ENCODE results near the gene SYT8.

DNA sequence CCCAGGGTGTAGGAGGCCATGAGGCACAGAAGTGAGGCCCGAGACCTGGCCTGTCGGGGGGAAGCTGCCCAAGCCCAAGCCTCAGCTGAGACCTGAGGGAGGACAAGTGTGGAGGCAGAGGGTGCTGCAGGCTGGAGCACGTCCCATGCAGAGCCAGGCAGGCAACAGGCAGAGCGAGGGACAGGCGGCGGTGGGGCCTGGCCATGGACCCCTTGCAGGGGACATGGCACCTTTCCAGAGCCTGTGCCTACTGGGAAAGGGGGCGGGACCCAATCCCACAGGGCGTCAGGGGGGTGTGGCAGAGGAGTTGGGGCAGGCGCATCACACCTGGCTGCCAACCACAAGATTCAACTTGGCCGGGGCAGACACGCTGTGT lies 8.3 kb downstream of the SYT8 start:
- TF ChIP-seq, protein P1, sequence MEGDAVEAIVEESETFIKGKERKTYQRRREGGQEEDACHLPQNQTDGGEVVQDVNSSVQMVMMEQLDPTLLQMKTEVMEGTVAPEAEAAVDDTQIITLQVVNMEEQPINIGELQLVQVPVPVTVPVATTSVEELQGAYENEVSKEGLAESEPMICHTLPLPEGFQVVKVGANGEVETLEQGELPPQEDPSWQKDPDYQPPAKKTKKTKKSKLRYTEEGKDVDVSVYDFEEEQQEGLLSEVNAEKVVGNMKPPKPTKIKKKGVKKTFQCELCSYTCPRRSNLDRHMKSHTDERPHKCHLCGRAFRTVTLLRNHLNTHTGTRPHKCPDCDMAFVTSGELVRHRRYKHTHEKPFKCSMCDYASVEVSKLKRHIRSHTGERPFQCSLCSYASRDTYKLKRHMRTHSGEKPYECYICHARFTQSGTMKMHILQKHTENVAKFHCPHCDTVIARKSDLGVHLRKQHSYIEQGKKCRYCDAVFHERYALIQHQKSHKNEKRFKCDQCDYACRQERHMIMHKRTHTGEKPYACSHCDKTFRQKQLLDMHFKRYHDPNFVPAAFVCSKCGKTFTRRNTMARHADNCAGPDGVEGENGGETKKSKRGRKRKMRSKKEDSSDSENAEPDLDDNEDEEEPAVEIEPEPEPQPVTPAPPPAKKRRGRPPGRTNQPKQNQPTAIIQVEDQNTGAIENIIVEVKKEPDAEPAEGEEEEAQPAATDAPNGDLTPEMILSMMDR (IDR thresholded peaks at IDR 0.05) = no peak
- TF ChIP-seq POLR2A (IDR thresholded peaks at IDR 0.05; ENCODE audit: low read depth) (no peak), EP300 (IDR thresholded peaks at IDR 0.05) (no peak), POLR2AphosphoS5 (IDR thresholded peaks at IDR 0.05) (no peak)
